HCT116 (cell line): ENCODE measurements around the gene SCAF8.

Source experiments
- ATF3 ChIP-seq: IDR thresholded peaks from 2 replicates; pipeline ENCODE4 v1.6.1; 2012
- CTCF ChIP-seq, 3 experiments: fragments of 200-600 bp in 1 of 3; sonication (generic) in 1 of 3; IDR thresholded peaks in 2 of 3; conservative IDR thresholded peaks in 1 of 3; 2 replicates each; pipeline ENCODE4 v1.5.1; 2012 to 2017; ENCODE audit warnings: low read depth in 2 of 3, low read length in 2 of 3, antibody characterized with exemption in 1 of 3, borderline replicate concordance in 1 of 3, control low read depth in 1 of 3, mild to moderate bottlenecking in 1 of 3, mixed read lengths in 1 of 3, mixed run types in 1 of 3, moderate library complexity in 1 of 3; ENCODE audit not compliant: insufficient read depth in 1 of 3
- ELF1 ChIP-seq: IDR thresholded peaks from 2 replicates; pipeline ENCODE4 v1.6.1; 2012; ENCODE audit warnings: low read depth, borderline replicate concordance
- EZH2 ChIP-seq: fragments of 200-600 bp; sonication (generic); IDR thresholded peaks from 2 replicates; pipeline ENCODE4 v1.6.1; 2017; ENCODE audit warnings: antibody characterized with exemption, mixed run types
- EZH2phosphoT487 ChIP-seq: fragments of 200-600 bp; IDR thresholded peaks from 2 replicates; pipeline ENCODE4 v1.6.1; 2018; ENCODE audit warnings: antibody characterized with exemption, borderline replicate concordance
- POLR2A ChIP-seq: IDR thresholded peaks from 2 replicates; pipeline ENCODE4 v1.7.0; 2011; ENCODE audit warnings: borderline replicate concordance; ENCODE audit not compliant: insufficient read depth, insufficient read length; ENCODE audit errors: extremely low read depth
- POLR2AphosphoS5 ChIP-seq: IDR thresholded peaks from 2 replicates; pipeline ENCODE4 v1.6.1; 2011; ENCODE audit warnings: mild to moderate bottlenecking, low read depth, low read length, moderate library complexity
- ZNF274 ChIP-seq: fragments of 200-500 bp; sonication (Bioruptor generic); IDR thresholded peaks from 2 replicates; pipeline ENCODE4 v1.6.1; 2014; ENCODE audit warnings: mild to moderate bottlenecking, low read depth, low read length, inconsistent platforms
- TF ChIP-seq, protein P1 (sequence below): IDR thresholded peaks from 2 replicates; pipeline ENCODE4 v1.6.1; 2011; ENCODE audit warnings: mild to moderate bottlenecking, low read length, moderate library complexity; ENCODE audit not compliant: insufficient replicate concordance; ENCODE audit errors: extremely low read depth

- TF ChIP-seq ZNF274 (no peak), CTCF (IDR thresholded peaks at IDR 0.05 in 2 of 3, conservative IDR thresholded peaks at IDR 0.05 in 1 of 3; ENCODE audit: borderline replicate concordance in 1 of 3, insufficient read depth in 1 of 3, low read depth in 2 of 3, low read length in 2 of 3) (no peak), POLR2AphosphoS5 (no peak), EZH2phosphoT487 (no peak), EZH2 (no peak), POLR2A (no peak), ELF1 (no peak), ATF3 (no peak)
- TF ChIP-seq, protein P1, sequence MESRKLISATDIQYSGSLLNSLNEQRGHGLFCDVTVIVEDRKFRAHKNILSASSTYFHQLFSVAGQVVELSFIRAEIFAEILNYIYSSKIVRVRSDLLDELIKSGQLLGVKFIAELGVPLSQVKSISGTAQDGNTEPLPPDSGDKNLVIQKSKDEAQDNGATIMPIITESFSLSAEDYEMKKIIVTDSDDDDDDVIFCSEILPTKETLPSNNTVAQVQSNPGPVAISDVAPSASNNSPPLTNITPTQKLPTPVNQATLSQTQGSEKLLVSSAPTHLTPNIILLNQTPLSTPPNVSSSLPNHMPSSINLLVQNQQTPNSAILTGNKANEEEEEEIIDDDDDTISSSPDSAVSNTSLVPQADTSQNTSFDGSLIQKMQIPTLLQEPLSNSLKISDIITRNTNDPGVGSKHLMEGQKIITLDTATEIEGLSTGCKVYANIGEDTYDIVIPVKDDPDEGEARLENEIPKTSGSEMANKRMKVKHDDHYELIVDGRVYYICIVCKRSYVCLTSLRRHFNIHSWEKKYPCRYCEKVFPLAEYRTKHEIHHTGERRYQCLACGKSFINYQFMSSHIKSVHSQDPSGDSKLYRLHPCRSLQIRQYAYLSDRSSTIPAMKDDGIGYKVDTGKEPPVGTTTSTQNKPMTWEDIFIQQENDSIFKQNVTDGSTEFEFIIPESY, result no peak
Observed at GRCh38 chr6:154745243-154745642, 12.0 kb downstream of the SCAF8 start.
